Tibial artery (tissue), 4 donors: ENCODE measurements around the gene CPEB3.

ENCODE experiments used
- DNase-seq, 2 donors: peaks; one replicate each; pipeline ENCODE4 v3.0.0-alpha.2; 2019
- H3K27ac ChIP-seq, 2 donors: fragments of 200-600 bp; sonication (generic) in 1 of 2; 1 replicate in 1 of 2; 2 replicates in 1 of 2; pipeline ENCODE4 v1.5.1; 2018 to 2019; ENCODE audit warnings: mild to moderate bottlenecking in 1 of 2
- H3K27me3 ChIP-seq, 2 donors: fragments of 200-600 bp; sonication (generic) in 1 of 2; one replicate each; pipeline versions ENCODE4 v1.5.1 to v1.6.0; 2016 to 2019
- H3K36me3 ChIP-seq, 3 donors: fragments of 200-600 bp; sonication (generic) in 2 of 3; one replicate each; pipeline ENCODE4 v1.5.1; 2016 to 2019; ENCODE audit warnings: mild to moderate bottlenecking in 2 of 3
- H3K4me1 ChIP-seq, 4 donors: fragments of 200-600 bp; sonication (generic) in 2 of 4; 1 replicate in 3 of 4; 2 replicates in 1 of 4; pipeline ENCODE4 v1.5.1; 2016 to 2019
- H3K4me3 ChIP-seq, 2 donors: fragments of 200-600 bp; sonication (generic) in 1 of 2; 1 replicate in 1 of 2; 2 replicates in 1 of 2; pipeline ENCODE4 v1.5.1; 2018 to 2019; ENCODE audit warnings: mild to moderate bottlenecking in 2 of 2
- H3K9me3 ChIP-seq, 3 donors: fragments of 200-600 bp; sonication (generic) in 1 of 3; one replicate each; pipeline ENCODE4 v1.5.1; 2016 to 2019
- intact Hi-C: fragments of 100-400 bp; cut with DNase I; formaldehyde crosslinking; loops from one replicate; pipeline ENCODE4 v1.15.0; 2023; ENCODE audit warnings: low total_unique reads
- TF ChIP-seq, protein P1 (sequence below), 2 experiments: fragments of 200-600 bp in 1 of 2; fragments of 450-650 bp in 1 of 2; IDR thresholded peaks; one replicate each; pipeline ENCODE4 v1.5.1; 2017 to 2019; ENCODE audit warnings: antibody characterized with exemption in 2 of 2, mild to moderate bottlenecking in 1 of 2, moderate library complexity in 1 of 2

CPEB3 gene

DNA sequence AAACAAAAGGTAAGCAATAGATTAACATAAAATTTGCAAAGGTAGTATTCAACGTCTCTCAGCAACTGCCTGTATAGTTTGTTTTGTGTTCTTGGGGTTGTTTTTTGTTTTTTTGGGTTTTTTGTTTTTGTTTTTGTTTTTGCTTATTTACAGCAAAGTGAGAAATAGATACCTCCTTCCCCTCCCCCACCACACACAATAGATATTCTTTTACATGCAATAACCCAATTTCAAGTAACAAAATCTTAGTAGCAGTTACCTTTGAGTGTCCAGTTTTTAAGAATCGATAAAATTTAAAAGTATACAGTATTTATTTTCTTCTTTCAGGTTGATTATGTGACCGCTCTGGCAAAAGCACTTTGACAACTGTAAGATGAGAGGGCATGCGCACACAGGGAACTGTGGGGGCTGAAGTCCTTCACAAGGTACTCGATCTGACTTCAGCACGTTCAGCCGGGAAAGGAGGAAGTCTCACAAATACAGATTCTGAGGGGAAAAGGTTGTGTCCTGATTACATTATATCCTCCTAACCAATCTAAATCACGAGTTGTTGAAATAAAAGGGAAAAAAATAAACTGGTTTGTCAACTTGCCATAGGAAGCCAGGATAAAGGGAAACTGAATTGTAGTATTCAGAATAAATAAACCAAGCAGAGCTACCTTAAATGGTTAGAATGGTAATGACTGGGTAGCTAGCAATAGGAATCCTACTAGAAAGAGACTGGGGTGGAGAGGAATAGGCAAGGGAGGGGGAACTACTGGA is 47.8 kb downstream of the CPEB3 start:
- Histone ChIP-seq H3K9me3 (no peaks in the 10 kb centered on the region), H3K27me3 (no peaks in the 10 kb centered on the region), H3K4me1 (peaks cover 0 to 28% (median 18%) of the 10 kb centered on the region in 4 donors), H3K27ac (peak overlapping the region; percentile 31 to 33), H3K36me3 (no peaks in the 10 kb centered on the region), H3K4me3 (peak overlapping the region; percentile 24 to 27)
- DNase-seq = peak; percentile 54 to 68
- TF ChIP-seq, protein P1, sequence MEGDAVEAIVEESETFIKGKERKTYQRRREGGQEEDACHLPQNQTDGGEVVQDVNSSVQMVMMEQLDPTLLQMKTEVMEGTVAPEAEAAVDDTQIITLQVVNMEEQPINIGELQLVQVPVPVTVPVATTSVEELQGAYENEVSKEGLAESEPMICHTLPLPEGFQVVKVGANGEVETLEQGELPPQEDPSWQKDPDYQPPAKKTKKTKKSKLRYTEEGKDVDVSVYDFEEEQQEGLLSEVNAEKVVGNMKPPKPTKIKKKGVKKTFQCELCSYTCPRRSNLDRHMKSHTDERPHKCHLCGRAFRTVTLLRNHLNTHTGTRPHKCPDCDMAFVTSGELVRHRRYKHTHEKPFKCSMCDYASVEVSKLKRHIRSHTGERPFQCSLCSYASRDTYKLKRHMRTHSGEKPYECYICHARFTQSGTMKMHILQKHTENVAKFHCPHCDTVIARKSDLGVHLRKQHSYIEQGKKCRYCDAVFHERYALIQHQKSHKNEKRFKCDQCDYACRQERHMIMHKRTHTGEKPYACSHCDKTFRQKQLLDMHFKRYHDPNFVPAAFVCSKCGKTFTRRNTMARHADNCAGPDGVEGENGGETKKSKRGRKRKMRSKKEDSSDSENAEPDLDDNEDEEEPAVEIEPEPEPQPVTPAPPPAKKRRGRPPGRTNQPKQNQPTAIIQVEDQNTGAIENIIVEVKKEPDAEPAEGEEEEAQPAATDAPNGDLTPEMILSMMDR (IDR thresholded peaks at IDR 0.05) = no peak
- intact Hi-C loops = no loop called here

DNA sequence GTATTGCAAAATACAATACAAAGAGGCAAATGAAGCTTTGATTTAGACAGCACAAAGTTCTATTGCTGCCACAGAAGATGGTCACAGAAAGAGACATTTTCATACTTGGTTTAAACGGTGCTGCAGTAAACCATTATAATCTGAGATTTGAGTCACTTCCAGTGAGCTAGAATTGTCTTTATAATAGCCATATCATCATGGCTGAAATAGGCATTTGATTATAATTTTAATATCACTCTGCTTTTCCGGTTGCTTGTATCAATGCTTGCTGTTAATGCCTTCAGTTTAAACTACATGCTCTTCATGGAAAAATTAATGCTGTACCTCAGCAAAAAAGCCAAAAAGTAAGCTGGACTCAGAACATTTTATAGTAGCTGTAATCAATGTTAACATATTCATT is 48.5 kb downstream of the CPEB3 start:
- no peak overlapping the region for H3K27ac ChIP-seq
- H3K9me3 ChIP-seq = no peaks in the 10 kb centered on the region
- H3K4me3 ChIP-seq = no peak overlapping the region
- intact Hi-C loops = no loop called here
- TF ChIP-seq, protein P1 (IDR thresholded peaks at IDR 0.05) = no peak
- H3K36me3 ChIP-seq = no peaks in the 10 kb centered on the region
- no peaks in the 10 kb centered on the region for H3K27me3 ChIP-seq
- H3K4me1 ChIP-seq = peaks cover 0 to 30% (median 18%) of the 10 kb centered on the region in 4 donors
- DNase-seq = no peak

DNA sequence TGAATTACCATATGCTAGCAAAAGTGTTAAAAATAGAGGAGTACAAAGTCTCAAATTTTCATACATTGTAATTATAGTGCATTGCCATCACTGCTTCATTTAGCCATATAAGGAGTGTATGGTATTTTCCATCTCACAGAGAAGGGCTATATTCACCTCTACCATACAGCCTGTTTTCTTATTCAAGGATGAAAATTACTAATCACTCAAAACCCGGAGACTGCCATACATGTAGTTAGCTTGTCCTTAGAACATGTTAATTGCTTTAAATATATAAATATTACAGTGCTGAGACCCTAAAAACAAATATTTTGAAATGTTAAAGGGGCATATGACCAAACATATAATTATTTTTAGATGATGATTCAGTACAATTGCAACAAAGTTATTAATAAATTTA is 49.4 kb downstream of the CPEB3 start:
- Histone ChIP-seq H3K9me3 (no peaks in the 10 kb centered on the region), H3K36me3 (no peaks in the 10 kb centered on the region), H3K27ac (peak overlapping the region; percentile 66 to 72), H3K4me1 (peaks cover 0 to 30% (median 18%) of the 10 kb centered on the region in 4 donors), H3K4me3 (peak overlapping the region; percentile 68 to 88), H3K27me3 (no peaks in the 10 kb centered on the region)
- DNase-seq = no peak
- intact Hi-C loops = no loop called here
- TF ChIP-seq, protein P1 (IDR thresholded peaks at IDR 0.05) = no peak

DNA sequence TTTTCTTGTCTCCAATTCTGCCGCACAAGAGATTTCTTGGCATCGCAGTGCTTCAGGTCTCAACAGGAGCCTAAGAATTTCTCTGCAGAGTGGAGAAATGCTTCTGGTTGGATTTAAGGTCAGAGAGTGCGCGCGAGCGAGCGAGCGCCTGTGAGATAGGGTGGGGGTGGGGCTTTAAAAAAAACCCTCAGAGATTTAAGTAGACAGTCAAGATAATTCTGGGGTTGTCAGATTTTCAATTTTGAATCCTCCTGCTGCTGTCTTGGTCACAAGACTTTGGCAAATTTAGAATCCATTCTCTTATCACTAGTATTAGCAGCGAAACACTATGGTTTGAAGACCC is 49.7 kb downstream of the CPEB3 start:
- peaks cover 0 to 30% (median 19%) of the 10 kb centered on the region in 4 donors for H3K4me1 ChIP-seq
- TF ChIP-seq, protein P1 (IDR thresholded peaks at IDR 0.05) = no peak
- DNase-seq = no peak
- H3K27me3 ChIP-seq = no peaks in the 10 kb centered on the region
- peak overlapping the region; percentile 68 to 88 for H3K4me3 ChIP-seq
- intact Hi-C loops = no loop called here
- no peaks in the 10 kb centered on the region for H3K36me3 ChIP-seq
- peak overlapping the region; percentile 66 to 72 for H3K27ac ChIP-seq
- H3K9me3 ChIP-seq = no peaks in the 10 kb centered on the region

DNA sequence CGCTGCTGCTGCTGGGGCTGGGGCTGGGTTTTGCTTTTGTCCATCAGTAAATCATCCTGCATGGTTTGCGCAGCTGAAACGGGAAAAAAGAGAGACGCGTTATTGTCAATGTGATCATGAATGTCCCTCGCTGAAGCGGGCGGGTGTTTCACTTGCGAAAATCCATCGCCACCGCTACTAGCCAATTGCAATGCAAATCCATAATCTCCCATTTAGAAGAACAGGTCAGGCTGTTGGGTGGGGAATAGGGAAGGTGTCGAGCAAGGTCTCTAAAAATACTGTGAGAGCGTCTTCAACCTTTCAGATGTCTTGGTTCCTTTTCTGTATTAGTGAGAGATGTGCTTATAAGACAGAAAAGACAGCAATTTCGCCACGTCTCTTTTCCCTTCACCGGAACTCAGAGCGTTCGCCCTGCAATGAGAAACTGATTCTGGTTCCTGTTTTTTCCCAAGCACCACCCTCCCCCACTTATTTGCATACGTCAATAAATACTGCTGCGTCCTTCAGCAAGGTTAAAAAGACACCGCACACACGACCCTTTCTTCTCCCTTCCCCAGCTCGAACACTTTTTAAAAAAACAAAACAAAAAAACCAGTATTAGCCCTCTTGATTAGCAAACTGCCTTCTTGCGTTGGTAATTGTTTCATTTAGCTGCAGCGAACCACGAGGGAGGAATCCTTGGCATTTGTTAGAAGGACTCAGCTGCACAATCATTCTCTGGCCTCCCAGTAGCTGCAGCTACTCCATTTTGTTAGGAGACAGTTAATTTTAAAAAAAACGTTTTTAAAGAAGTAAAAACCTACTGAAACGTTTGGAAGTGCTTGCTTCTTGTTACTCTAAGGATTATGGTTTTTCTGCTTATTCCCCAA is 50.4 kb downstream of the CPEB3 start:
- peaks cover 0 to 30% (median 20%) of the 10 kb centered on the region in 4 donors for H3K4me1 ChIP-seq
- no peaks in the 10 kb centered on the region for H3K36me3 ChIP-seq
- H3K27ac ChIP-seq = peak overlapping the region; percentile 66 to 72
- H3K4me3 ChIP-seq = peak overlapping the region; percentile 68 to 88
- DNase-seq = peak; percentile 60 to 68
- H3K9me3 ChIP-seq = no peaks in the 10 kb centered on the region
- TF ChIP-seq, protein P1 (IDR thresholded peaks at IDR 0.05) = no peak
- H3K27me3 ChIP-seq = no peaks in the 10 kb centered on the region
- intact Hi-C loops = no loop called here
